Stimulated activated naive CD4-positive, alpha-beta T cell treated with Interleukin-2 at 50 U/mL for 16 hours (primary cell): Measurements from ENCODE around the gene SLC16A4.

Experiments used
- DNase-seq: peaks from one replicate; lab custom pipeline; 2025; lab: John Stamatoyannopoulos, UW

SLC16A4 gene

DNA sequence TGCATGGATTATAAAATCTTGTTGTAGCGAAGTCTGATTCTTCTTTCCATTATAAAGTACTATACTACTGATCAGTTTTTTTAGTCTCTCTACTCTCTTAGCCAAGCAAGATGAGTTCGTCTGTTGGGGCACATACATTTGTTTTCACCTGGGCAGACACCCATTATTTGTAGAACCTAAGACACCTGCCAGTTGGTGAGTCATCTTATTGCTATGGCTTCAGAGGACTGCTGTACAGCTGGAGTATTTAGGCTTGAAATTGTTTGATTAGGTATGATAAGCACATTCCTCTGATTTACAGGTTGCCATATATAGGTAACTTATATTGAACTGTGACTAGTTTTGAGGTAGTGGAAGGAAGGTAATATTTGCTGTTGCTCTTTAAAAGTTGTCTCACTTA lies 34.4 kb downstream of the SLC16A4 start:
- DNase-seq: no peak

DNA sequence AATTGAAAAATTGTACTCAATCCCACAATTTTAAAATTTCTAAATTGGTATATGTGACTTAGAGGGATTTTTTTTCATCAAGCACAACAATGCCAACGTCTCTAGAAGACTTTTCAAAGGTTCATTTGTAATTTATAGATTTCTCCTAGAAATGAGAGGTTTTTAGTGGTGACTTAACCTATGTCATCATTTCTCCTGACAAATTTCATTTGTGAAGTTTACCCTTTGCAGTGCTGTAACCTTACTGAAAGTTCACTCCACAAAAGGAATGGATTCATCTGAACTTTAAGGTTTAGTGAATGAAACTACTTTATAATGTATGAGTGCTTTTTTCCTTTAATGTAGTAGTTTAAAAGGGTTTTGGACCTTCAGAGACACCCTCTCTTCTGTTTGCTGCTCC lies 35.5 kb downstream of the SLC16A4 start:
- no peak for DNase-seq

DNA sequence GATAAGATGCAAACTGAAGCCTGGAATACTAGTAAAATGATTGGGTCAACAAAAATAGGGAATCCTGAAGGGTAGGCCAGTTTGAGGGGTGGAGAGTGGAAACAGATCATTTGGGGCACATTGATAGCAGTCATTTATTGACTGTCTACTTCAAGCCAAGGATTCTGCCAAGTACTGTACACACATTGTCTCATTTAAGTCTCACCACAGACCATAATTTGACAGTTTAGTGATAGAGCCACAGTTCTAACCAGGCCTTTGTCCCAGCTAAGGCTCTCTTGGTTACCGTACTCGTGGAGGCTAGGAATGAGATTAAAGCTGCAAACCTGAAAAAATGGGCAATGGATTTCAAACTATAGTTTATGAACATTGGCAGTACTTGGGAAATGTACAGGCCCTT lies 40.5 kb downstream of the SLC16A4 start:
- DNase-seq: no peak

DNA sequence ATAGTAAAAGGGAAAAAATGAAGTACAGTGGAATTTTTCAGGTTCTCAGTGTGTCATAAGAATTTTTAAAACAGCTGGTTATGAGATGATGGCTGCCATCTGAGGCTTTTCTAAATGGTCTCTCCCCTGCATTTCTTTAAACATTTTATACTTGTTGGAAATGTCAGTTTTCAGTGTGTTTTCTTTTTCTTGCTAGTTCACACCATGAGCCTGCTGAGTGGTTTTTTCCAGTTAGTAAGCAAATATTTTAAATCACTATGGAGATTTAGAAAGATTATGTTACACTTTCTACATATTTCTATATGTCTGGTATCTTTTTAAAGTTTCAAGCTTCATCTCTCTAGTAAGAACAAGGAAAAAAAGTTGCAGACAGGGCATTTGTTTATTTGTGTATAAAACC lies 42.1 kb downstream of the SLC16A4 start:
- DNase-seq: no peak

DNA sequence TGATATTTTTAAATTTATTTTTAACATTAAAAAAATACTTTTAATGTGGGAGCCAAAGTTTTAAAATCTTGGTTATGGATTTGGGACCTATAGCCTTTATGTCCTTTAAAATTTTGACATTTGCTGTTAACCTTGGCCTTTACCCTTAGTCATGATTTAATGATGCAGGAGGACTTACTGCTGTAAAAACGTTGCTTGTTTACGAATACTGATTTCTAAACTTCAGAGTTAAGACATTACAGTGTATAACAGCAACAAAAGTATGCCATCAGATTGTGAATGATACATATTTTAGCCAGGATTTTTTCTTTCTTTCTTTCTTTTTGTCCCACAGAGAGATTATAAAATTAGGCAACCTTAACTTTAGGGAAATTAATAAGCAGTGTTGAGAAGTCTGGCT lies 42.8 kb downstream of the SLC16A4 start:
- DNase-seq: no peak

DNA sequence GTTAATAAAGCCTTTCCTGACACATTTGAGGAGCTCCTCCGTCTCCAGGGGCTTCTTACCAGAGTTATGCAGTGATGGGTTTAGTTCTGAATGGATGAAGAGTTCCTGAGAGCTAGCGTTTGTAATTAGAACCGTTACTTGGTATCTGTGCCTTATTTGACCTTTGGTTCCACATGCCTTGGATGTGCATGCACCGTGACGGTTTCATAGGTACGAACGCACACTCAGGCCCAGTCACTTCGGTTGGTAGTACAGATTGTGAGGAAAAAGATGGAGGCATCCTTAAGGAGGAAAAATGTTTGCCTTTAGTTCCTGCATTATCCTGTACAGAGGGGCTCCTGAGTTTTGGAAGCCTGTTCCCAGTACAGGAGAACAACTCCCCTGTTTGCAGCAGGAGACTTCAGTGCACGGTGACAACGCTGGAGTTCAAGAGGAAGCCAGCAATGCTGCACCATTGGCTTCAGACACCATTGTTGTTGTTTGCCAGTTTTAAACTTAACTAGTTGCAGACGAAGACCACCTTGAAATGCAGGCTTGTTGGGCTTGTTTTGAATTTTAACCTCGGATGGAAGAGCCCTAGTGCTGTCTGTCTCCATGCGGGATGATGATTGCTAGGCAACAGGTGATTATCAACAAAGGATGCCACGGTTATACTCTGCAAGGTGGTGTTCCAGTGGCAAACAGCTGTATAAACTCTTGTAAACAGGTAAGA lies 43.5 kb downstream of the SLC16A4 start:
- DNase-seq: no peak

DNA sequence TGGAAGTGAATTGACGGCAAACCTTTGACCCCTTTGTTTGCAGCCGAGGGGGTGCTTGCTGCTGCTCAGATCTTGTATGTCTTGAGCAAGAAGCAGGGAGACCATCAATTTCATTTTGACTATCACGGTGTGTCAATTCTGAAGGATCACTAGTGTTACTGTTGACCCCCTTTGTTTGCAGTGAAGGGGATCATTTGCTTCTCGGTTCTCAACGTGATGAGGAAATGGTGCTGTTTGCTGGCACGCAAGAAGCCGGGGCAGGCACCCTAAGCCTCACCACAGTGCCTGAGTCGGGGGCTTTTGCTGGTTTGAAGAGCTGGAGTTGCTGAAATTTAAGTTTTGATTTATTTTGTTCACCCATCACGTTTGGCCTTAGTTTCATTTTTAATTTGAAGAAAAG lies 44.1 kb downstream of the SLC16A4 start:
- DNase-seq: no peak

DNA sequence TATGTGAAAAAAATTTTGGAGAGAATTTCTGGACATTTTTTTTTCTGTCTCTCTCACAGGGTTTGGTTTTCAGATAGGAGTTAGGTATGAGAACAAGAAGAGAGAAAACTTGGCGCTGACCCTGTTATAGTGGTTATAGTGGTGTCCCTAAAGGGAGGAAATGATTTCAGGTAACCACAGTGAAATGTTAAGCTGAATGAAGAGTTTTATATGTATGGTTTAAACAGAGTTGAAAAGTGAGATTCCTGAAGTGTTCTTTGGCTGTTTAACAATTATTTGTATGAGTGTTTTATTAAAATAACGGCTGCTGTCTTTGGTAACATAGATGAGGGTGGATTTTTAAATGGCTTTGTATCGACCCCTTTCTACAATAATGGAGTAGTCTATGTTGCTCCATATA lies 45.3 kb downstream of the SLC16A4 start:
- no peak for DNase-seq

DNA sequence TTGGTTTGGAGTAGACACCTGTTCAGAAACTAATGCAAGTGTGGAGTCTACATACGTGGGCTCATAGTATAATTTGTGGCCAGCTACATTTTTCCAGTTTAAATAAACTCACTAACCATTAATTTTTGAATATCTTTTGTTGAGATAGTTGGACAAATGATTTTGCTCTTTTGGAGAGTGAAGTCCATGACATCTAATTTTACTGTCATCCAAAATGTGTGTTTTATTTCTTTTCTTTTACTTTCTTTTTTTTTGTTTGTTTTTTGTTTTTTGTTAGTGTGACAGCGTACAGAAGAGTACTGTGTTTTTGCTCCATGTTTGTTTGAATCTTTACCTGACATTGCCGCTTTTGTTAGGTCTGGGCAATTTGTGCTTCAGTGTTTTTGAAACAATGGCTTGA lies 46.7 kb downstream of the SLC16A4 start:
- DNase-seq: no peak

DNA sequence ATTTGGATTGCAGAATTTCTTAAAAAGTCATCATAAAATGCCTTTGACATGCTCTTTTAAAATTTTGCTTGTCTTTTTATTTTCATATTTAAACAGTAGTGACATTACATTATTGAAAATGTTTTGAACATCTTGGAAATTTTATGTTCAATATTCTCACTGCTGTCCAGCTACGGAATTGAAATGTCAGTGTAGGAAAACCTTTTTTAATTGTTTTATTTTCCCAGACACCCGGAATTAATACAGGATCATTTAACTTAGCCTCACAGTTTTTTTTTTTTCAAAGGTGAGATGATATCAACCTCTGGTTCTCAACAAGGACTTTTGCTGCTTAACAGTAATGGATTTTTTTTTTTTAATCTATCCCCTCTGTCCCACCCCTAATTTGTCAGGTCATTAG lies 47.6 kb downstream of the SLC16A4 start:
- DNase-seq: no peak

DNA sequence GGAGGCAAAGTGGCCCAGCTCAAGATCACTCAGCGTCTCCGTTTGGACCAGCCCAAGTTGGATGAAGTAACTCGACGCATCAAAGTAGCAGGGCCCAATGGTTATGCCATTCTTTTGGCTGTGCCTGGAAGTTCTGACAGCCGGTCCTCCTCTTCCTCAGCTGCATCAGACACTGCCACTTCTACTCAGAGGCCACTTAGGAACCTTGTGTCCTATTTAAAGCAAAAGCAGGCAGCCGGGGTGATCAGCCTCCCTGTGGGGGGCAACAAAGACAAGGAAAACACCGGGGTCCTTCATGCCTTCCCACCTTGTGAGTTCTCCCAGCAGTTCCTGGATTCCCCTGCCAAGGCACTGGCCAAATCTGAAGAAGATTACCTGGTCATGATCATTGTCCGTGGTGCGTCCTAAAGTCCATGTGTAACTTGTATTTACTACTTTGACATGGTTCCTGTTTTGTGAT lies 48.9 kb downstream of the SLC16A4 start:
- DNase-seq: no peak

DNA sequence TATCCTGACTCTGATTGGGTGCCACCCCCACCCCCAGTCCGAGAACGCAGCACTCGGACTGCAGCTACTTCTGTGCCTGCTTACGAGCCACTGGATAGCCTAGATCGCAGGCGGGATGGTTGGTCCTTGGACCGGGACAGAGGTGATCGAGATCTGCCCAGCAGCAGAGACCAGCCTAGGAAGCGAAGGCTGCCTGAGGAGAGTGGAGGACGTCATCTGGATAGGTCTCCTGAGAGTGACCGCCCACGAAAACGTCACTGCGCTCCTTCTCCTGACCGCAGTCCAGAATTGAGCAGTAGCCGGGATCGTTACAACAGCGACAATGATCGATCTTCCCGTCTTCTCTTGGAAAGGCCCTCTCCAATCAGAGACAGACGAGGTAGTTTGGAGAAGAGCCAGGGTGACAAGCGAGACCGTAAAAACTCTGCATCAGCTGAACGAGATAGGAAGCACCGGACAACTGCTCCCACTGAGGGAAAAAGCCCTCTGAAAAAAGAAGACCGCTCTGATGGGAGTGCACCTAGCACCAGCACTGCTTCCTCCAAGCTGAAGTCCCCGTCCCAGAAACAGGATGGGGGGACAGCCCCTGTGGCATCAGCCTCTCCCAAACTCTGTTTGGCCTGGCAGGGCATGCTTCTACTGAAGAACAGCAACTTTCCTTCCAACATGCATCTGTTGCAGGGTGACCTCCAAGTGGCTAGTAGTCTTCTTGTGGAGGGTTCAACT lies 49.5 kb downstream of the SLC16A4 start:
- DNase-seq: no peak

DNA sequence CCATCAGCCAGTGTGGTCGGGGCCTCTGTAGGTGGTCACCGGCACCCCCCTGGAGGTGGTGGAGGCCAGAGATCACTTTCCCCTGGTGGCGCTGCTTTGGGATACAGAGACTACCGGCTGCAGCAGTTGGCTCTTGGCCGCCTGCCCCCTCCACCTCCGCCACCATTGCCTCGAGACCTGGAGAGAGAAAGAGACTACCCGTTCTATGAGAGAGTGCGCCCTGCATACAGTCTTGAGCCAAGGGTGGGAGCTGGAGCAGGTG lies 50.7 kb downstream of the SLC16A4 start:
- no peak for DNase-seq

DNA sequence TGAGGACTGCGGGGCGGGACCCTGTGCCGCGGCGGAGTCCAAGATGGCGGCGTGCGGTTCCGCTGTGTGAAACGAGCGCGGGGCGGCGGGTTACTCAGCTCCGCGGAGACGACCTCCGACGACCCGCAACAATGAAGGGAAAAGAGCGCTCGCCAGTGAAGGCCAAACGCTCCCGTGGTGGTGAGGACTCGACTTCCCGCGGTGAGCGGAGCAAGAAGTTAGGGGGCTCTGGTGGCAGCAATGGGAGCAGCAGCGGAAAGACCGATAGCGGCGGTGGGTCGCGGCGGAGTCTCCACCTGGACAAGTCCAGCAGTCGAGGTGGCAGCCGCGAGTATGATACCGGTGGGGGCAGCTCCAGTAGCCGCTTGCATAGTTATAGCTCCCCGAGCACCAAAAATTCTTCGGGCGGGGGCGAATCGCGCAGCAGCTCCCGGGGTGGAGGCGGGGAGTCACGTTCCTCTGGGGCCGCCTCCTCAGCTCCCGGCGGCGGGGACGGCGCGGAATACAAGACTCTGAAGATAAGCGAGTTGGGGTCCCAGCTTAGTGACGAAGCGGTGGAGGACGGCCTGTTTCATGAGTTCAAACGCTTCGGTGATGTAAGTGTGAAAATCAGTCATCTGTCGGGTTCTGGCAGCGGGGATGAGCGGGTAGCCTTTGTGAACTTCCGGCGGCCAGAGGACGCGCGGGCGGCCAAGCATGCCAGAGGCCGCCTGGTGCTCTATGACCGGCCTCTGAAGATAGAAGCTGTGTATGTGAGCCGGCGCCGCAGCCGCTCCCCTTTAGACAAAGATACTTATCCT lies 51.2 kb downstream of the SLC16A4 start:
- DNase-seq: peak; percentile 61

DNA sequence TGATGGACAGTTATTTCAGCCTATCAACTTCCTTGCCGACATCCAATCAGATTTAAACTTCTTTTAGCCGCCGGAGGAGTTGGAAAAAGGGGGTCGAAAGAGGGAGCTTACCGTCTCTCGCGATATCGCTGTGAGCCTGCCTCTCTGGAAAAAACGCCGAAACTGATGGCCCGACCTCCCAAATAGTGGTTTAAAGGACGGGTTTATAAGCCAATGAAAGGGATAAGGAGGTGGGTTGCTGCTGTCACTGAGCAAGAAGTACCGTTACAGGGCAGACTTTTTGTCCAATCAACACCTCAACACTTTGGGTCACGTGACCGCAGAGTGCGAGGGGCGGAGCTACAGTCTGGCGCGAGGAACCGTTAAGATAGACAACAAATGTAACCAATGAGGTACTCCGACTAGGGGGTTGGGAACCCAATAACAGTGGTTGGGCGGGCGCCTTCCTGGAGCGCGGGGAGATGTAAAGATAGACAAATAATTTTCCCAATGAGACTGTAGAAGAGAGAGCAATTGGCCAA lies 51.9 kb downstream of the SLC16A4 start, which contains the start of gene RBM15:
TSS of gene RBM15 (plus strand) at position 492 of the 521 bp plus-strand sequence. CDS start at position 521, 29 bp downstream.
- DNase-seq: peak; percentile 96

DNA sequence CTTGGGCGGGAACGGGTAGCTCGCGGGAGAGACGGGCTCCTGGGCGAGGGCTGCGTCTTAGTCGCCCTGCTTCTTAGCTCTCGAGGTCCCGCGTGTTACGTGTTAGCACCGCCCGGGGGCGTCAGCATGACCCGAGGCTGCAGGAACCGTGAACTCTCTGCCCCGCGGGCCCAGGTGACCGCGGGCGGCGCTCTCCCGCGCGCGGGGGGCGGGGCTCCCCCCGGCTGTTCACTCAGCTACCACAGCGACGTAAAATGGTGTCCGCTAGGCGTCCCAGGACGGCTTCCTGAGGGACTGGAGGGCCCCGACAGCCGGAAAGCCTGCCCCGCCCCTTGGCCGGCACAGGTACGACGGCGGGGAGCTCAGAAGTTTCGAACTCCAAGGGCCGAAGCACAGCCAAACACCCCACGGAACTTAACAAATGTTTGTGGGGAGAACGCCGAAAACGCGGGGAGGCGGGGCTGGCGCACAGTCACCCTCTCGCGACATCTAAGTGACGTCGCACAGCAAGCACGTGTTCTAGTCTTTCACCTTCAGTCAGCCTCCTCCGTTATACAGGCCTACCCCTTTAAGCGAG lies 52.4 kb downstream of the SLC16A4 start:
- DNase-seq: peak; percentile 94

DNA sequence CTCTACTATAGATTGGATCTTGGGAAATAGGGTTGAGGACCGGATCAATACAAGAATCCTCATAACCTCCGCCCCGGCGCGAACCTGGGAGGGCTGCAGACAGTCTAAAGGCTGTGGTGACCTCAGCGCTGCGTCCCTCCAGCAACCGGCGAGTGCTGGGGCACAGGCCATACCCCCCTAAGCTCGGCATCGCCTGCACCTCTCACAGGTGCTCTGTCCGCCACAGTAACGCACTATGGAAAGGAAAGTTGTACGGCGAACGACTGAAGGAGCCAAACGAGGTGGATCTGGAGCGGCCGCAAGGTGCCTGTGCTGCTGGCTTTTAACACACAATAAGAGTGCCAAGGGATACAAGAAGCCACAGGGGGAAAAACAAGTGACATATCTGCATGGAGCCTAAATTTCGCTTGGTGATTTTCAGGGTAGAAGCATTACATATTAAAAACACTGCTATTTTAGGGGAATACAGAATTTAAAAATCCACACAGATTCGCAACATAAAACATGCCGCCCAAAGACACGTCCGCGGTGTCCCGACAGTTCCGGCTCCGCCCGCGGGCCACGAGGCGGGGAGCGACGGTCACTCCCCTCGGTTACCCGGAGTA lies 53.0 kb downstream of the SLC16A4 start:
- peak; percentile 27 for DNase-seq

DNA sequence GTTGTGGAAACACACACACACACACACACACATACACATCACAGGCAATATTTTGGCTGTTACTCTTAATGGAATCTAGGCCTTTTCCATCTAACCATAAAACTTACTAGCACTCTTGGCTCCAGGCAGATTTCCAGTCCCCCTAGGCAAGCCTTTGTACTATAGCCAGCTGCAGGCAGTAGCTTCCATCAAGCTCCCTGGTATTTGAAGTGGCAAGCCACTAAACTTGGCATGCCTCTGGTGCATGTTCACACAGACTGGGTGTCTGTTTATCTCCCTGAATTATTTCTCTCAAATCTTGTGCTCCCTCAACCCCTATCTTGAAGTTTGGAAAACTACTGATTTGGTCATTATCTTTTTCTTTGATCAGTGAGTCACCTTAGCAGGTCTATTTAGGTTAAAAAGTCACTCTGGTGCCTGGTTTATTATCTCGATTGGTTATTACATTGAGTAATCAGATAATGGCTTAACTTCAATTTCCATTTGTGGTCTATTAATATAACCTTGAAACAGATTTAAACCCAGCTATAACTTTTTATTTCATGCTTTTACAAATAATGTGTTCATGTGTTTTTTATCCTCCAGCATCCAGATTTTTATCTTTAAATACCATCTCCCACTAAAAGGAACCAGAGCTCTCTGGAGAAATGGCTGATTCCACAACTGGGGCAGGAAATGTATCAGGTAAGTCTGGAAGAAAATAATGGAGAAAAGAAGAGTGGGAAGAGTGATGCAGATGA lies 54.4 kb downstream of the SLC16A4 start:
- no peak for DNase-seq

DNA sequence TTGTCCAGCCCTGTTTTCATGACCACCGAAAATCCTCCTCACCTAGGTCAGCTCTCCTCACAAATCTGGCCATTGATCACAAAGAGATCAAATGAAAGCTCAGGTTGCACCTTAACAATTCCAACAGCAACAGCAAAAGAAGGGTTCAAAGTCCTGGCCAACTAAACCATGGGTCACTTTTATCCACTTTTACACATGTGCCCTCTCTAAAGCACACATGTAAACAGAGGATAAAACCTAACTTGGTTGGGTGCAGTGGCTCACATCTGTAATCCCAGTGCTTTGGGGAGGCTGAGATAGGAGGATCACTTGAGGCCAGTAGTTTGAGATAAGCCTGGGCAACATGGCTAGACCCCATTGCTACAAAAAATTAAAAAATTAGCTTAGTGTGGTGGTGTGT lies 55.6 kb downstream of the SLC16A4 start:
- no peak for DNase-seq

DNA sequence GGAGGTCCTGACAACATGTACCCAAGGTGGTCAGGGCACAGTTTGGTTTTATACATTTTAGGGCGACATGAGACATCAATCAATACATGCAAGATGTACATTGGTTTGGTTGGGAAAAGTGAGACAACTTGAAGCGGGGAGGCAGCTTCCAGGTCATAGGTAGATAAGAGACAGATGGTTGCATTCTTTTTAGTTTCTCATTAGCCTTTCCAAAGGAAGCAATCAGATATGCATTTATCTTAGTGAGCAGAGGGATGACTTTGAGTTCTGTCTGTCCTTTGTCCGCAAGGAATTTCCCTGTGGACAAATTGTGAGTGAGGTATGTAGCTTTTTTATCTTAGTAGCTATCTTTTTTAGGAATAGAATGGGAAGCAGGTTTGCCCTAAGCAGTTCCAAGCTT lies 62.1 kb downstream of the SLC16A4 start:
- no peak for DNase-seq

DNA sequence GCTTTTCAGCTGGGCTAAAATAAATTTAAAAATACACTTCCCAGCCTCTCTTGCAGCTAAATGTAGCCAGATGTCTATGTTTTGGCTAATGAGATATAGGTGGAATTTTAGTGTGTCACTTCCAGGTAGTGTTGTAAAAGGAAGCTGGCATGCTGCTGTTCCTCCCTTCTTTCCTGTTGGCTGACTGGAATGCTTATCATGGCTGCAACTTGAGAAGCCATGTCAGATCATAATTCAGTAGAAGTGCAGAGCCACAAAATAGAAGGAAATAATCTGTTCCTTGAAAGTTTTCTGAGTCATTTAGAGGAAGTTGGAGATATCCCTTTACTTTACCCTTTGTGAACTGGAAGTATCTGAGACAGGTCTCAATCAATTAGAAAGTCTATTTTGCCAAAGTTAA lies 62.6 kb downstream of the SLC16A4 start:
- DNase-seq: no peak
